Endometrium (tissue), 2 donors: ENCODE data around the gene VGLL3.
A peak's percentile ranks its signal among the peaks of the same experiment; 100 is the strongest.

Experiments
- FAIRE-seq: peaks from 2 replicates; lab custom pipeline; 2012; peaks lifted over from hg19 to GRCh38; lab: Jason Lieb, UNC
- donor health status: control.
- donor health status: control.

The VGLL3 gene

DNA sequence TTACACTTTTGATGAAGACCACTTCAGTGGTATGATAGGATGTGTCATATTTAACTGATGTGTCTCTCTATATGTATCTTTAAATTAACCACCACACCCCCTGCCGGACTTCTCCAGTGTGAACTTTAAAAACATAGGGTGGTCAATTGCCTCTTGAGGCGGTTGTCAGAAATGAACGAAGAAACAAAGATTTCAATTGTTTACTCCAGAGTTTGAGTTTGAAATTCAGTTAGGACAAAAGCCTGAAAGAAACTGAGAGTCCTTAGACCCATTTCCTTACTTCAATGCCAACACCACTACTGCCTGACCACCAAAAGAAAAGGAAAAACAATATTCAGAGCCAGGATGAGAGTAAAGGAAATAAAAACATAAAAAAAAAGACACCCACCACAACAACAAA lies 40.2 kb downstream of the VGLL3 start:
- FAIRE-seq = no peak

DNA sequence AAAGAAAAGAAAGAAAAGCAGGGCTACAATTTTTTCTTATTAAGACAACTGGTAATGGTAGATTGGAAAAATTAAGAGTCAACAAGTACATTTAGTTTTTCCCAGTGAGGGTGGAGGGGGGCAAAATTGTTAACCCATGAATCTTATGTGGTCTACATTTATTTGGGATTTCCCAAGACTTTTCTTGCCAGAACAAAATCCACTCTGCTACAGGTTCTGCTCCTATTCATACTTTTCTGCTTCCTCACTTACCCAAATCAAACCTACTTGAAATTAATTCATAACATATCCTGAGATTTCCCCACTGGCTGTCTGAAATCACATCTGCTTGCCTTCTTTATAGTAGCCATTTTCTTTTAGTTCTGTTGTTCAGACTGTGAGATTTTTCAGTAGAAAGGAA lies 41.1 kb downstream of the VGLL3 start:
- no peak for FAIRE-seq

- no peak for FAIRE-seq
Observed at GRCh38 chr3:86948822-86949221, 42.1 kb downstream of the VGLL3 start.

DNA sequence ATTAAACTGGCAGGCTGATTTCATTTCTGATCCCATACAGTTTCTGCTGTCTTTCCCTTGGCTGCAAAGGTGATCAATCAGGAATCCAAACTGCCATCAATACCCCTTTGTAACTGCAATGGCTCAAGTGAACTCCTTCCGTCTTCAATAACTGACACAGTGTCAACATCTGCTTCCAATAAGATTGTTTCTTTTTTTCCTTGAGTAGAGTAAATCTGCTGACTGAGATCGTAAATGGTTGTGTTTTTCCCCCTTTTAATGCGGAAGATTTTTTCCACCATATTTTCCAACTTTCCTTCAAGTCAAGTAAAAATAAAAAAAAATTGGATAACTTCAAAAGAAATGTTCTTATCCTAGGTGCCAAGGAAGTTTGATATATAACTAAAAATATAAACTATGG lies 48.7 kb downstream of the VGLL3 start:
- peak; percentile 74 for FAIRE-seq

GRCh38 chr3:86938416-86939105 lies 52.4 kb downstream of the VGLL3 start:
- no peak for FAIRE-seq

DNA sequence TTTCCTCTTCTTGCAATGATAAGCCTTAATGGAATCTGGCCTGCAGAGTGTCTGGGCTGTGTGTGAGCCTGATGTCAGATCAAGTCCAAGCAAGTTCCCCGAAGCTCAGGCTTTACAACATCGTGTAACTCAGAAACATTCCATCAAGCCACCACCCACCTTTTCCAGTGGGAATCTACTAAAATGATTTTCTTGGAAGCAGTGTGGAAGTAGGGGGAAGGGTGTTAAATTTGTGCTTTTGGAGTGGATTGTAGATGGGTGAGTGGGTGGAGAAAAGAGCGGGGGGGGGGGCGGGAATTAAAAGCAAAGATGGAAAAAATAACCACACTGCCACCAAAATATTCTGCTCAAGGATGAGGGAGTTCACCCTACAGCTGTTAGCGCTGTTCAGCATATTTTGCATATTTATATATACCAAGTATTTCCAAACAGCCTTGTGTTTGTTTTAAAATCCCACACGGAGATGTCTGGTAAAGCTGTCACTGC lies 53.6 kb downstream of the VGLL3 start:
- no peak for FAIRE-seq

GRCh38 chr3:86934851-86935250 lies 56.1 kb downstream of the VGLL3 start:
- no peak for FAIRE-seq

DNA sequence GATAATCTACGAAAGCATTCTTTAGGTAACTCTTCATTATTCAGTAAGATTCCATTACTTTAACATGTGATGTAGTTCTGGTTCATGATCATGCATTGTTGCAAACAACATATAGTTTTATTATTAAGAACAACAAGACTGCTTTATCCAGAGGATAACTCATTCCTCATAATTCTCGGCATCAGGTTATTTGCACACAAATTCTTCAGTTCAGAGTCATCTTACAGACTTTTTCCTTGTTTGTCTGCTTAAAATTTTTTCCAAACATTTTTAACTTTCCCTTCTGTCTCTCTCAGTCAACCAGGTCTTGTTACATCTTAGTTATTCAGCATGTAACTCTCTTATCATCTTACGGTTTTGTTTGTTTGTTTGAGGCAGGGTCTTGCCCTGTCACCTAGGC lies 60.1 kb downstream of the VGLL3 start:
- no peak for FAIRE-seq

- FAIRE-seq = peak; percentile 57
Observed at GRCh38 chr3:86930181-86930580, 60.8 kb downstream of the VGLL3 start.

- FAIRE-seq = no peak
Observed at GRCh38 chr3:86929046-86929445, 61.9 kb downstream of the VGLL3 start.

- FAIRE-seq = no peak
Observed at GRCh38 chr3:86923071-86923491, 67.9 kb downstream of the VGLL3 start.

DNA sequence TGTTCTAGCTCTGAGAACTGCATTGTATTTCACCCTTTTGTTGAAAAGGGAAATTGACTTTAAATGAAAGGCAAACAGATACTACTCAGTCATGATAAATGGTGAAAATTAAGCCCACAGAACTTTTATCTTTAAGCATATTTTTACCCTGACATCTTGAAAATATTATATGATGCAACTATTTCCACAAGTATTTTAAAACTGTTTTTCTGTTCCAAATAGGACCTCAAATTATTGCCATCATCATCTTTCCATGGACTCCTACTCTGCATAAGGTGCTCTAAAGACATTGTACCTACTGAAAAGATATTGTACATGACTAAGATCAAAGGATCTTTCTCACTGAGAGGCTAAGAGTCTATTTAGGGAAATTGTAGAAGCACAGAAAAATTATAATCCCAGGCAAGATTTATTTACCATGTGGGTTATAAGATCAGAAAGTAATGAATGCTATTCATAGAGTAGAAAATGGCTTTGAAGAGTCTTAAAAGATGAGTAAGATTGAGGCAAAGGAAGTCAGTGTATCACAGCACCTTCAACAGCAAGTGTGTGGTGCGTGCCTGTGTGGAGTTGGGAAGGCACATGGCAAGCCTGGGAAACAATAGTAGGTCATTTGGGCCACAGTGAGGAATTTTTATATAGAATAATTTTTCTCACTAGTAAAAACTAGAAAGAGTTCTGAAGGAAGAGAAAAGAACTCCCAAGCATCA lies 68.8 kb downstream of the VGLL3 start:
- no peak for FAIRE-seq

DNA sequence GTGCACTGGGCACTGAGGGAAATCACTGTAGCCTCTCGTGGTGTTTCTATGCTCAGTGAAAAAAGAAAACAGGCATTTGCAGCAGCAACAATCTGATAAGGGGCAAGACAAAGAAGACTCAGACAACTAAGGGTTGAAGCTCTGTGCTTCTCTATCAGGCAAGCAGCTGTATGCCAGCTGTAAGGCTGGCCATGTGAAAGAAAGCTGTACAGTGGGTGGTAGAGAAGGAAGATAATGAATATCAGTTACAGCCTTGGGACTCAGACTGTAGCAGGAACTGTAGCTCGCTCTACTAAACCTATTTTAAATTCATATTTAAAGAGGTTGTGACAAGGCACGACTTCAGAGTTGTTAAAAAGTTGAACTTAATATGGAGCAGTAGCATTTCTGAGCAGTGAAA lies 76.3 kb downstream of the VGLL3 start:
- FAIRE-seq = no peak

DNA sequence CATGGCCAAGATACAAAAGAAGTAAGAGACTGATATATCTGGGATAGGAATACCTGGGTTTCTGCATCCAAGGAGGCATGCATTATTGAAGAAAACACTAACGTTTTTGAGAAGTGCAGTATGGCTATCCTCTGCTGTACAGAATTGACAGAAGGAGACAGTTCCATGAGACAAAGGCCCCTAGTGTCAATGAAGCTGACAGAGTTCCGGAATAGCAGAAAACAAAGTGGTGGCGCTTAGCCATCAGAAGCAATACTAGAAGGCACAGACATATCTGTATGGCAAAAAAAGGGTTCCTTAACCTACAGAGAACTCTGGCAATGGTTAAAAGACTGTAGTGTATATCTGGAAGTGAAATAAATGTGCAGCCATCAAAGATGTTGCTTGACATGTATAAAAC lies 77.8 kb downstream of the VGLL3 start:
- FAIRE-seq = no peak

DNA sequence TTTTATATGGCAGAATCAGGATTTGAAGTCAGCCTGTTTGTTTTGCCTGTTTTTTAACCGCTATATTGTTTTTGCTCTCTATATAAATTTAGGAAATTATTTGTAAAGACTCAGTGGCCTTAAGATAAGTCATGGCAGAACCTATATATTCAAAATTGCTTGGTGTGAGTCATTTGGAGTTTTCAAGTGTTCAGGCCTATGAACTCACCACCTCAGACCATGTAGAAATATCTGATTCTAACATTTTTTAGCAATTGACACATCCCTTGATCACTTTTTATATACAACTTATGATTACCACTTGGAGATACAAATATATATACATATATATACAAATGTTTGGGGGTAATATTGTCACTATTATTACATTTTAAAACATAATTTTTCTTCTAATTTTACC lies 95.7 kb downstream of the VGLL3 start:
- FAIRE-seq = no peak

DNA sequence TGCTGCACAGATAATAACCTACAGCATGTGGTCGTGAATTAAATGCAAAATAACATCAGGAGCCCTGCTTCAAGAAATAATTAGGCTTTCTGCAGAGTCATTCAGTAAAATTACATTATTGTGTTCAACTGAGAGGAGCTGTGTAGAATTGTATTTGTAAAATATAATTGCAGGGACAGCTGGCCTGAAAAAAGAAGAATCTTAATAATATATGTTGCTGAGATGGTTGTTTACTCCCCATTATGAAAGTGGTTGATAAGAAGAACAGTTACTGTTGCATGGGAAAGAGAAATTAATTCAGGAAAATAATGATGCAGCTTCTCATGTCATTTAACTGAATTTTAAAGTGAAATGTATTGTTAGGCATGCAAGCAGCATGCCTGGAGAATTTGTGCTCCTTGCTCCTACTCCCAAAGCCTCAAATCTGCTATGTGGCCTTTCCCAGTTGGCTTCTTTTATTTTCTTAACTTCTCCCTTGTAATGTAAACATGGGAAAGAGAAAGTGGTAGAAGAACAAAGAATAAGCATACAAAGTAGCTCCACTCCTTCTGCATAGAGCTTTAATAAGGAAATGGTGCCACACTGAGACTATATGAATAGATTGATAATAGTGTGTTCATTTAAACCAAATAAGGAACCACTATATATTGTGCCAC lies 100.1 kb downstream of the VGLL3 start:
- FAIRE-seq = no peak
